Endothelial cell of hepatic sinusoid (primary cell): ENCODE measurements around the gene SCUBE1.

Experiments
- in situ Hi-C: cut with HindIII; loops from 2 replicates; pipeline ENCODE4 v1.10.0; 2017; ENCODE audit warnings: low sequenced_read_pairs

SCUBE1 gene

DNA sequence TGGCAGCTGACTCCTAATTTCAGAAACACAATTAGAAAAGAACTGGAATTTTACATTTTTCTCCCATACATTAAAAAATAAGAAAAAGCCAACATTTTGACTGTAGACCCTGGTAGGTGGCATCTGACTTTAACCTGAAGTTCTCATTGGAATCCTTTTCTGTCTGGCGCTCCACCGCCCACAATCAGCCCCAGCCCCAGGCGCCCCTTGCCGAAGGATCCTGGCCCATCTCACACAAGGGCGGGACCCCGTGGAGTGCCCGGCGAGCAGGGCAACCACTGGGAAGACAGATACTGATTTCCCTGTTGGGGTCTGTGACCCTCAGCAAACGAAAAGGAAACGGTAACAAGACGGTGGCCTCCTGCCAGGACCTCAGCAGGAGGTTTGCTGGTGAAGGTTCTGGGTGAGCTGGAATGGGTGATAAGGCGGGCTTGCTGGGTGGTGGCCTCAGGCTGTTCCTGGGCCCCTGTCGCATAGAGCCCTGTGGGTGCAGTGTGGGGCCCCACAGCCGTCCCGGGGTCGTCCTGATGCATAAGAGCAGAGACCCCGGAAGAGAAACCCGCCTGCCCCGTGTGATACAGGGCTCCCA, 176.1 kb downstream of the SCUBE1 start:
- in situ Hi-C loops = loop anchor here (5.0 kb wide), 1 partner anchor 90 kb away; no protein-coding TSS in a partner anchor

DNA sequence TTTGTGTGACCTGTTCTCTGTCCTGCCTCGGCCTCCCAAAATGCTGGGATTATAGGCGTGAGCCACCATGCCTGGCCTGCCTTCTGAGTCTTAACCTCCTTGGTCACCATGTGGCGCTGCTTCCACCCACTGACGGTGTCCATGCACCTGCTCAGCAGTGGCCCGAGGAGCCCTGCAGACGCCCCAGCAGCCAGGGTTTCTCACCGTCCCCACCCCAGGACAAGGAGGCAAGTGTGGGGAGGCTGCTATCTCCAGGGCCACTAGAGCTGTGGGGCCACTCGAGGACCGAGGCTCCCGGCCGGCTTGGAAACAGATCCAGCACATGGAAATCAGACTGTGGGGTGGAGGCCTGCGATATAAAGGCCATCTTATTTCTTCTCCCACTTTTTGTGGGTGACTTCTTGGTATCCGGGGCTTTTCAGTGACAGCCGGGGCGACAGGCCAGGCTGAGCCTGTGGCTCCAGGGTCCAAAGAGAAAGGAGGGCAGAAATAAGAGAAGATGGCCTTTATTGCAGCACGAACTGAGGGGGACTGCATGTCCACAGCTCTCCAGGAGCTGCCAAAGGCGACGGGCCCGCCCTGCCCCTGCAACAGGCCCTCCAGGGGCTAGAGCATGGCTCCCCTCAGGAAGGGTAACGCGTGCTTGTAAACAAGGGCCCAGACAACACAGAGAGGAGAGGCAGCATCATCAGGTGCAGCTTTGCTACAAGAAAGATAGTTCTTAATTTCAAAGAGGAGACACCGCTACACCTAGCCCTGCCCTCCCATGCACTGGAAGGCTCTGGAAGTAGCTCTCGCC, 176.8 kb downstream of the SCUBE1 start:
- in situ Hi-C loops = loop anchor here (5.0 kb wide), 1 partner anchor 91 kb away; no protein-coding TSS in a partner anchor

- in situ Hi-C loops = loop anchor here (5.0 kb wide), 1 partner anchor 93 kb away; no protein-coding TSS in a partner anchor
Observed at GRCh38 chr22:43164636-43165035, 178.5 kb downstream of the SCUBE1 start.

GRCh38 chr22:43163241-43163795, 179.9 kb downstream of the SCUBE1 start:
- in situ Hi-C loops = no loop called here

GRCh38 chr22:43162412-43163150, 180.6 kb downstream of the SCUBE1 start:
- in situ Hi-C loops = no loop called here

DNA sequence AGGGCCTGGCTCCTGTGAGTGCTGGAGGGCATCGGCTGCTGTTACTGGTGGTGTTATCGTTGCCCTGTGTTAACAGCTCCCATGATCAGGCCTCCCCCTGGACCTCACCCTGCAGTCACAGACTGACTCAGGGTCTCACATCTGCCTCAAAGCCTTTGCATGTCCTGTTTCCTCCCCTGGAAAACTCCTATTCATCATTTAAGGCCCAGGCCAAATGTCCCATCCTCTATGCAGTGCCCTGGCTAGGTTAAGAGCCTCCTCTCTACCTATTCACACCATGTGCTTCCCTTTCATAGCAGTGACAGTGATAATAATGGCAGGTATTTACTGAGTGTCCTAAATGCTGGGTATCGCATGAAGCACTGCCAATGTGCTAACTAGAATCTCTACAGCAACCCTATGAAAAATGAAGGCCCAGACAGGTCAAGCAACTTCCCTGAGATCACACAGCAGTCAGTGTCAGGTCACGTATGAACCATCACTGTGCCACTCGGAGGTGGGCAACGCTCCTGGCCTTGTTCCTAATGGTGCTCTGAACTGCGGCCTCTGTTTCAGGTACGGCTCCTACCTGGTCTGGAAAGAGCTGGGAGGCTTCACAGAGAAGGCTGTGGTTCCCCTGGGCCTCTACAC, 182.6 kb downstream of the SCUBE1 start:
- in situ Hi-C loops = no loop called here

GRCh38 chr22:43159484-43160178, 183.5 kb downstream of the SCUBE1 start:
- in situ Hi-C loops = no loop called here

- in situ Hi-C loops = no loop called here
Observed at GRCh38 chr22:43158778-43159483, 184.2 kb downstream of the SCUBE1 start.

DNA sequence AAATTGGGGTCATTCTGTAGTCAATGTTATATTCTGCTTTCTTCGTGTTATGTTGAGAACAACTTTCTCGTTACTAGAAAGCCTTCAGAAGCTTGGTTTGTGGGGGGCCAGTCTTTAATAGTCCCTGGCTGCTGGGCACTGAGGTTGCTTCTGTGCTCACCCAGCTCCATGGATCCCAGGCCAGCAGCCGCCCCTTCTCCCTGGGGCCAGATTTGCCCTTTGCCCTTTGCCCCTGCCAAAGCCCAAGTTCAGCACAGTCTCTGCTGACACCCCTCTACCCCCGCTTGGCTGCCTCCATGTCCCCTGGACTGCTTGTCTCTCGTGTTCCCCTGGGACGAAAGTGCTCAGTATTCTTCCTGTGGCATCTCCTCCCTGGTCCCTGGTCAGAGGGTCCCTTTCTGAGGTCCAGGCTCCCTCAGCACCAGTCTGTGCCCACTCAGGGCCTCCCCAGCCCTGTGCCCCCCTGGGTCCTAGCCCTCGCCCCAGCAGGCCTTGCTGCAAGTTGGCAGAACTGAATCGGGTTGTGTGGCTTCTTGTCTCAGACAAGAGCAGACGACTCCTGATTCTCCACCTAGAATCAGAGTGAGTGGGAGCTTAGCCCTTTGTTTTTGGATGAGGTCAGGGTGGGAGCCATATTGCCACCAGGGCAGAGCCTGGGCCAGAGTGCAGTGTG, 185.2 kb downstream of the SCUBE1 start:
- in situ Hi-C loops = no loop called here

- in situ Hi-C loops = no loop called here
Observed at GRCh38 chr22:43156413-43156812, 186.8 kb downstream of the SCUBE1 start.

DNA sequence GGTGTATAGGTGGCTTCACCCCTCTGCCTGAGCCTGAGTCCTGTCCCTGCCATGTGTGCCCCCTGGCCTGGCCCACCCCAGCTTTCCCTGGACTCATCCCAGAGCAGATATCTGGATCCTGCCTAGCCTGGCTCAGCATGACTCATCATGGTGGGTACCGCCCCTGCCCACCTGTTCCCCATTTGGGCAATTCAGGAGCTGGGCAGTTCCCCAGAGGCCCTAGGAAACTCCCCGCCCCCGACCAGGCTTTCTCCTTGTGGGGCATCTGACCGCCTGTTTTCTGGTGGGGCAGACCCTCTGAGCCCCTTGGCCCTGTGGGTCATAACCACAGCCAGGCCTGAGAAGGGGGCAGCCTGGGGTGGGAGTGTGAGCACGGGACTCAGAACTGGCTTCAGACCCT, 187.4 kb downstream of the SCUBE1 start:
- in situ Hi-C loops = no loop called here

GRCh38 chr22:43154887-43155536, 188.2 kb downstream of the SCUBE1 start:
- in situ Hi-C loops = no loop called here

- in situ Hi-C loops = no loop called here
Observed at GRCh38 chr22:43153899-43154298, 189.3 kb downstream of the SCUBE1 start.

DNA sequence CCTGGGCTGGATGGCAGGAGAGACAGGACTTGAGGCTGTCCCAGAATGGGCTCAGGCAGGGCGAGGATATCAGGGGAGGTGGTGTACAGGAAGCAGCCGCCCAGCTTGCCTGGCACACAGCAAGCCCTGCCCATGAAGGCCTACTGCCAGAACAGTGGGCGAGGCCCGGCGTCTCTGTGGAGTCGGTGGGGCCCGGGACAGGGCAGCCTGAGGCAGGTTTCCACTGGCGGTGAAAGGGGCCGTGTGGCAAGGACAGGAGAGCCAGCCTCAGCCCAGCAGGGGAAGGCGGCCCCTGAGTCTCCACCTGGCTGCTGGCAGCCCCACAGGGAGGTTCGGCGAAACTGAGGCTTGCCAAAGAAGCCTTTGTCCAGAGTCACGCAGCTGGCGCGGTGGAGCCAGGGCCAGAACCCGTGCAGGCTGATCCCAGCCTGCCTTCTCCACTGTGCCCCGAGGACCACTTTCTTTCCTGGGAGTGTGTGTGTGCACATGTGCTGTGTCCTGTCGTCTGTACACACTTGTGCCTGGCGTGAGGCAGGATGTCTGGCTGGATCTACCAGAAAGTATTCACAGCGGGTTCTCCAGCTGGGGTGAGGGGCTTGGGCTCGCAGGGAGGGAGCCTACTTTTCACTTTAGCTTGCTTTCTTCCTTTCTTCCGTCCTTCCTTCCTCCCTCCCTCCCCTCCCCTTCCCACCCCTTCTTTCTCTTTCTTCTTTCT, 190.7 kb downstream of the SCUBE1 start:
- in situ Hi-C loops = no loop called here

- in situ Hi-C loops = no loop called here
Observed at GRCh38 chr22:43152003-43152356, 191.2 kb downstream of the SCUBE1 start.

DNA sequence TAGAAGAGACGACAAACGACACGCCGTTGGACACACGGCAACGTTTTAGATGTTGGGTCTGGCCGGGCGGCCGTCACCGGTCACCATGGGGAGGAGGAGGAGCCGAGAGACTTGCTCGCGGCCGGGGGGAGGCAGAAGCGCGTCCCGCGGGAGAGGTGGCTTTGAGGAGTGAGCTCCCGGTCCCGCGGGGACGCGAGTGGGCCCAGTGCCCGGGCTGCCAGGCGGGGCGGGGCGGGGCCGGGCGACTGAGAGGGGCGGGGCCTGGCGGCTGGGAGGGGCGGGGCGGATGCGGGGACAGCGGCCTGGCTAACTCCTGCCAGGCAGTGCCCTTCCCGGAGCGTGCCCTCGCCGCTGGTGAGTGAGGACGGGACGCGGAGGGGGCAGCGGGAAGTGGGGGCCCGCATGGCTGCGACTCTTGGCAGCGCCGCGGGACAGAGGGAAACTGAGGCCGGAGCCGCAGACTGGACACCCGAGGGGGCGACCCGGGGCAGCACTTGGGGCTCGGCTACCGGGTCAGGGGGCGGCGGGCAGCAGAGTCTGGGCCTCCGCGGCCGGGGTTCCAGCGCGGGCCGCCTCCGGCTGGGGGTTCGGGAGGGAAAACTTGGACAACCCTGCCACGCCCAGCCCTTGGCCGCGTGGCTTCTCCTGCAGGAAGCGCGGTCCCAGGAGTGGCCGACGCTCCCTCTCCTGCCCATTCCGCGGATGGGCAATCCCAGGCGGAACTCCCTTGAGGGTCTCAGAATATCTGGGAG, 191.7 kb downstream of the SCUBE1 start, which contains the start of gene TSPO:
Gene TSPO, plus strand, starts transcription at position 309 of the 752 bp plus-strand sequence. CDS start 7,680 bp downstream, outside the sequence.
- in situ Hi-C loops = no loop called here

GRCh38 chr22:43150731-43151206, 192.4 kb downstream of the SCUBE1 start:
- in situ Hi-C loops = no loop called here
